ENCODE data around the gene POU2F3. TPM values are rescaled to one million over a fixed set of nuclear protein-coding genes. Genes with fewer than 3 reads are reported as not detected.

The POU2F3 gene
- total RNA-seq, 1 donor from 2014 or later: not detected

- Mint-ChIP-seq H3K36me3 (ENCODE audit: low read depth) (no peaks in the 10 kb centered on the region), H3K4me3 (no peak overlapping the region), H3K27me3 (no peaks in the 10 kb centered on the region), H3K4me1 (no peaks in the 10 kb centered on the region), H3K9me3 (no peaks in the 10 kb centered on the region), H3K27ac (no peak overlapping the region)
- TF ChIP-seq CTCF (IDR thresholded peaks at IDR 0.05): no peak
- intact Hi-C loops (cut with micrococcal nuclease): loop anchor here (10.0 kb wide), 1 partner anchor 544 kb away; no protein-coding TSS in a partner anchor
- ATAC-seq (ENCODE audit: low read depth) (no peak), DNase-seq (no peak)
- CTCF ChIA-PET: no interaction called here
- POLR2A ChIA-PET: no interaction called here
These were observed 21.3 kb upstream of the POU2F3 start for GRCh38 chr11:120218695-120219033.

DNA sequence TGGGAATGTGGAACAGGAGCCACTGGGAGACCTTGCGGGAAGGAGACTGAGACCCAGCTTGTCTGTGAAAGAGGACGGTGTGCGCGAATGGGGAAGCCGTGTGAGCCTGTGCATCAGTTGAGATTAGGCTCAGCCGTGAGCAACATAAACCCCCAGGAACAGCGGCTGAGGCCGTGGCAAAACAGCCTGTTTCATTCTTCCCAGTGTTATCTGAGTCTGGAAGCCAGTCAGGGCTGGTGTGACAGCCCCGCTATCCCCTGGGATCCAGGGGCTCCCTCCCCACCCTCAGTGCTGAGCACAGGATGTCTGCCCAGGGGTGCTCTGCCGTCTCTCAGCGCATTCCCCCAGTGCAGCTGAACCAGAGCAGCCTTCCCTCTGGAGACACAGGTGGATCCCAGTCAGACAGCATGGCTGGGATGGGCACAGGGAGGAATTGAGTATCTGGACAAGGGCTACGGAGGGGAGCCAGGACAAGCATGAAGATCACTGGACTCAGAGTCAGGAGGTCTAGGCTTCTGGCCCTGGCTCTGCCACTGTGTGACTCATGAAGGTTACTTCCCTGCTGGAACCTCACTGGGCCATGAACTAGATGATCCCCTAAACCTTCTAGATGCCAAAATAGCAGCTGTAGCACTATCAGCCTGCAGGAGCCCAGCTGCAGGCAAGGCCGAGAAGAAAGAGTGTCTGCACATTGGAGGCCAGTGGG is 20.6 kb upstream of the POU2F3 start:
- no peak for TF ChIP-seq CTCF (IDR thresholded peaks at IDR 0.05)
- H3K36me3 Mint-ChIP-seq (ENCODE audit: low read depth): no peaks in the 10 kb centered on the region
- ATAC-seq (ENCODE audit: low read depth) (no peak), DNase-seq (no peak)
- H3K4me3 Mint-ChIP-seq: no peak overlapping the region
- CTCF ChIA-PET: no interaction called here
- no peak overlapping the region for H3K27ac Mint-ChIP-seq
- no peaks in the 10 kb centered on the region for H3K9me3 Mint-ChIP-seq
- POLR2A ChIA-PET: no interaction called here
- no peaks in the 10 kb centered on the region for H3K27me3 Mint-ChIP-seq
- intact Hi-C loops (cut with micrococcal nuclease): loop anchor here (10.0 kb wide), 1 partner anchor 545 kb away; no protein-coding TSS in a partner anchor
- H3K4me1 Mint-ChIP-seq: no peaks in the 10 kb centered on the region

- no peak for ATAC-seq (ENCODE audit: low read depth)
- peaks cover 7% of the 10 kb centered on the region for H3K4me1 Mint-ChIP-seq
- ChIA-PET CTCF (no interaction called here), POLR2A (no interaction called here)
- H3K4me3 Mint-ChIP-seq: no peak overlapping the region
- intact Hi-C loops (cut with micrococcal nuclease): loop anchor here (10.0 kb wide), 1 partner anchor 545 kb away; no protein-coding TSS in a partner anchor
- no peaks in the 10 kb centered on the region for H3K9me3 Mint-ChIP-seq
- no peaks in the 10 kb centered on the region for H3K27me3 Mint-ChIP-seq
- no peak overlapping the region for H3K27ac Mint-ChIP-seq
- no peak for DNase-seq
- no peaks in the 10 kb centered on the region for H3K36me3 Mint-ChIP-seq (ENCODE audit: low read depth)
- TF ChIP-seq CTCF (IDR thresholded peaks at IDR 0.05): no peak
These were observed 19.8 kb upstream of the POU2F3 start for GRCh38 chr11:120219938-120220746.

DNA sequence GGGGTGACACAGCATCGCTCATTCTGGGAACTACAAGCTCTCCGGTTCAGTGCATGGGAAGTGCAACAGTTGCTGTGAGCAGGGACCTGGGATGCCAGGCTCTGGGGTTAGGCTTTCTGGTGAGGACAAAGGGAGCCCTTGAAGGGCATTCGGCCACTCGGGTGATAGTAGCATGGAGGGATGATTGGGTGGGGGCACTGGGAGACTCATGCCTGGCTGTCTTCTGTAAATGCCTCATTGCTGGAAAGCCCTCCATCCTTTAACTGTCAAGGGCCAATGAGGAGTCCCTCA is 19.2 kb upstream of the POU2F3 start:
- TF ChIP-seq CTCF (IDR thresholded peaks at IDR 0.05): no peak
- Mint-ChIP-seq H3K27ac (no peak overlapping the region), H3K4me1 (peaks cover 10% of the 10 kb centered on the region), H3K36me3 (ENCODE audit: low read depth) (no peaks in the 10 kb centered on the region), H3K9me3 (no peaks in the 10 kb centered on the region), H3K4me3 (no peak overlapping the region), H3K27me3 (peaks cover 2% of the 10 kb centered on the region)
- ATAC-seq (ENCODE audit: low read depth) (no peak), DNase-seq (no peak)
- ChIA-PET CTCF (no interaction called here), POLR2A (no interaction called here)
- intact Hi-C loops (cut with micrococcal nuclease): no loop called here

GRCh38 chr11:120221115-120221752 is 18.7 kb upstream of the POU2F3 start:
- H3K4me3 Mint-ChIP-seq: no peak overlapping the region
- no peak for ATAC-seq (ENCODE audit: low read depth)
- TF ChIP-seq CTCF (IDR thresholded peaks at IDR 0.05): no peak
- H3K36me3 Mint-ChIP-seq (ENCODE audit: low read depth): no peaks in the 10 kb centered on the region
- intact Hi-C loops (cut with micrococcal nuclease): no loop called here
- POLR2A ChIA-PET: no interaction called here
- peaks cover 5% of the 10 kb centered on the region for H3K27me3 Mint-ChIP-seq
- DNase-seq: no peak
- peaks cover 10% of the 10 kb centered on the region for H3K4me1 Mint-ChIP-seq
- no peaks in the 10 kb centered on the region for H3K9me3 Mint-ChIP-seq
- CTCF ChIA-PET: no interaction called here
- H3K27ac Mint-ChIP-seq: no peak overlapping the region
